NCI-H2196 treated with DMSO at 0.1 percent for 48 hours (cell line): Measurements from ENCODE around the gene SCIN.
"Not testable (repeated sequence)": the region's sequence is repeated elsewhere in the genome, so short reads cannot be mapped to it uniquely, and the experiment has no call there.

ENCODE experiments used
- DNase-seq: peaks from one replicate; lab custom pipeline; 2025; ENCODE audit not compliant: unreplicated experiment; lab: John Stamatoyannopoulos, UW

Gene SCIN

DNA sequence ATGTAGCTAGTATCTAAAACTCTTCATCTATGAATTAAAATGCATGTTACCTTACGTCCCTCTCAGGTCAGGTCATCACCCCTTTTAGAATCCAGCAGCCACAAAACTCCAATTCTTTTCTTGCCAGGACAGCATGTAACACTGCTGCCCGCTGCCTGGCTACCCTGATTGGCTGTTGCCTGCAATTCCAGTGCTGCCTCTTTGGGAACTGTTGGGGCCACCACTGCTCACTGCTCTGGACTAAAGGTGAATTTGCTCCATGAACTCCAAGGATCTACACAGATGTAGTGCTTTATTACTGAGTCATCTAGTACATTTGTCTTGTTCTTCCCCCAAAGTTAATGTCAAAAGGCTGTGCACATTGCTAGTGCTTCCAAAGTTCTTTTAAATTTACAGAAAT, 40.4 kb downstream of the SCIN start:
- no peak for DNase-seq

DNA sequence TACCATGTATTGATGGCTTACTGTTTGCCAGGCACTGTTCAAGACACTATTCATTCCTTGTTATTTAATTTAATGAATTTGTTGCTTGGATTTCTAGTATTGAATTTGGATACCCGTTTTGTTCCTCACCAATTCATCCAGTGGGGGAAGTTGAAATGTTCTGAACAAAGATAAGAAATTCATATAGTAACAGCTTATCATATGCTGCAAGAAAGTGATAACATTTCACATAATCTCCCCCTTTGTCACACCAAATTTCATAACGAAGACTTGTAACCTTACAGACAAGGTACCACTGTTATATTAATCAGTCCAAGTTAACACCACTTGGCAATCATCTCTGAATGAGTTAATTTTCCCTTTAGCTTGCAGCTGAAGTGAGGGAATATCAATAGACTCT, 42.1 kb downstream of the SCIN start:
- no peak for DNase-seq

DNA sequence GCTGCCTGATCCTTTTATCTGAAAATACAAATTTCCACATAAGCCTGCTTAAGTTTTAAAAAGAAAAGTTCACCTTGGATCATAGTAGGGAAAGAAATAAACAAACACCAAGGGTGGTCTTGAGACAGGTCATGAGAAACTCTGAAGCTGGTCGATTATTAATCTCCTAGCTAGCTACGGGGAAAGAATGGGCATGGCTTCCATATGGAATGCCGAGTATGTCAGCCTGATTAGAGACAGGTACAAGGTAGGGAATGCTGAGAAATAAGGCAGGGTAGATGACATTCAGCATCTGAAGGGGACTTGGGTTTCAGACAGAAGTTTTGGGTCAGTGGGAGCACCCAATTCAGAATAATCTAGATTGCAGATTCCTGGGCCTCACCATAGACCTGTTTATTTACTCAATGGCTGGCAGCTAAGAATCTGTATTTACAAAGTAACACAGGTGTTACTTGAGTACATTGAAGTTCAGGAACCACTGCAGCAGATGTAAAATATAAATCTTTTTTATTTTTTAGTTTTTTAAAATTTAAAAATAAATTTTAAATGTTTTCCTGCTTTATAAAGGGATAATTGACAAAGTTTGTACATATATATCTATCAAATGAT, 49.0 kb downstream of the SCIN start:
- DNase-seq, result no peak

DNA sequence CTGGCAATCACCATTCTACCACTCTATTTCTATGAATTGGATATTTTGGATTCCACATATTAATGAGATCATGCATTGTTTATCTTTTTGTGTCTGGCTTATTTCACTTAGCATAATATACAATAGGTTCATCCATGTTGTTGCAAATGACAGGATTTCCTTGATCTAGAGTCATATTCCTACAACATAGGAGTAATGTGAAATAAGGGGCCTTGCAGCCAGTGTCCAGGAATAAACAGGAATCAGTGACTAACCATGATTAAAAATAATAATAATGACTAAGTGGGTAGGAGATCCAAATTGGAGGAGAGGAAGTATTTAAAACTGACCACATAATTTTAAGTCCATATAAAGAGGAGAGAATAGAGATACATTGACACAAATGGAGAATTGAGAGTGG, 49.9 kb downstream of the SCIN start:
- no peak for DNase-seq

DNA sequence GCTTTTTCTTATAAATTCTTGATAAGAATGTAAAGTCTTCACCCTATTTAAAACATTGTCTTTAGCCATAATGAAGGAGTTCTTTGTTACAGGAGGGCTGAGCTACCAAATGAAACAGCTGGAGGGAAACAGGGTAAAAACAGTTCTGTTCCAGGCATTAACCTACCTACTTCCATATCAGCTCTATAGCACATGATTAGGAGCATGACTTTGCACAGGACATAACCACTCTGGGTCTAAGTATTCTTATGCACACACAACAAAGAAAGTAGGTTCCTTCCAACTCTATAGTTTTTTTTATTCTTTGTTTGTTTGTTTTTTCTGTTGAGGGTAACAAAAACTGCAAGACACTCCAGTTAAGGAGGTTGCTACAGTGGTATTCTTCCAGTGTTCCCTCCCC, 52.7 kb downstream of the SCIN start:
- no peak for DNase-seq

DNA sequence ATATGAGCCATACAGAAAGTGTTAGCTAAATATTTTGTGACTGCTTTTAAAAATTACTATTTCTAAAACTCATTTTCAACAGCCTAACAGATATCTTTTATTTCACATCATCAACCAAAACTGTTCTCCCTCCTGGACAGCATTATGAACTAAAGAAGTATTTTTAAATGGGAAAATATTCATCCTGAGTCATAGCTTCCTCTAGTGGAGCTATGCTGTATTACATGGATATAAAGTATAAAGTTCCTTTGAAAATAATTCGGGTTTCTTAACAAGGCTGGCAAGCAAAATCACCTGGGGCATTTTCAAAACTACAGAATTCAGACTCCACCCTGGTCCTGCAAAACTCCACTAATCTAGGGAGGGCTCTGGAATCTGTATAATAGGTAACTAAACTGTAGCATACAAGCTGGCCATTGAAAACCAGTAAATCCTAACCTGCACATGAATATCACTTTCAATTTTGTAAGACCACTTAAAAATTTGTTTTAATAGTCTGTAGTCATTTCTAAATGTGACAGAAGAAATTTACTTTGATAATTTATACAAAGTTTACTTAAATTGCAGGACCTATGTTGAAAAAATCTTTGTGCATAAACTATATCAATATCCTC, 53.5 kb downstream of the SCIN start:
- no peak for DNase-seq

DNA sequence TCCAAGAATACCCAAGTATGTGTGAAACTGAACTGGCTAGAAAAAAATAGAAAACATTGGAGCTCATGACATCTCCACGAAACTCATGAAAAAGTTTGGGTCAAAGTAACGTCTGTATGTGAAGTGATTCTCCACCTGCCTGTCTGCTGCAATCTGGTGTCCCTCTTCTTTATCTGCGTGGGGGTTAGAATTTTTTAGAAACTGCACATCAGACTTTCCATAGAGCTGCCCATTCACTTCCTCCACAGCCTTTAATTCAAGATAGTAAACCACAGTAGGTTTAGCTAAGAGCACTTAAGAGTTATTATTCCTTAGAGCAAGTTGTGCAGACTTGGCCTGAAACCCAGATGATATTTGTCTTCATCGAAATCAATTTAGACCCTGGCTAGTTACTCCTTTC, 55.3 kb downstream of the SCIN start:
- DNase-seq, result no peak

DNA sequence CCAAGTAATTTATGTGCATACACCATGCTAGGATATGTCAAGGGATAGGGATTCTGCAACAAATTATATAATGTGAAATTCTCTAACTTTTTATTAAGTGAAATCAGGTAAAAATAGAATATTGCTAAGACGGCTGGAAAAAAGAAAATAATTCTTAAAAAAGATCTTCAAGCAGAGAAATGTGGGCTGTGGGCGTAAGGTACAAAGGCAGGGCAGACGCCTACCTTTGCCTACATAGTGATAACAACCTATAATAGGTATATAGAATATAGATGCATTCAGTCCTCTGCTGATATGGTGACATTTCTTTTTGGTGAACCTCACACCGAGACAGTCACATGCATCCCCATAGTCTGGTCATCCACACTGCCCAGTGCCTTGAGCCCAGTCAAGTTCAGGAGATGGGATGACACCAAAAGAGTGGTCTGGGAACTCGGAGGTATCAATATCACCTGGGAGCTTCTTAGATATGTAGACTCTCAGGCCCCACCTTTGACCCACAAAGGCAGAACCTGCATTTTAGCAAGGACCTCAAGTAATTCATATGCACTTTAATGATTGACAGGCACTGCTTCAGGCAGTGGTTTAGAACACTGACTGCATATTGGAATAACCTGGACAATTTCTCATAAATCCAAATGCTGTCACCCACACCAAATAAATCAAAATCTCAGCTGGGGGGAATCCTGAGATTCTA, 59.4 kb downstream of the SCIN start:
- DNase-seq, result no peak

DNA sequence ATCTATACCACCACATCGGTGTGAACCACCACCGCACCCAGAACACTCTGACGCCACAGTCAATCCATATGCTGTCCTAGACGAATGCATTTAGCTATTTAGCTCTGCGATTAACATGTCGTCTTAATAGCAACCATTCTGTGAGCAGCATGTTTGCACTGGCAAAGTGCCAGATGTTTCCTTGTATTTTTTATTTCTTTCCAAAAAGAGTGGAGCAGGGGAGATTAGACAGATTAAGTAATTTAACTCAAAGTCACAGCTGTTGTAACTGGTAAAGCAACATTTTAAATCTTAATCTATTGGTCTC, 59.9 kb downstream of the SCIN start:
- DNase-seq, result no peak

DNA sequence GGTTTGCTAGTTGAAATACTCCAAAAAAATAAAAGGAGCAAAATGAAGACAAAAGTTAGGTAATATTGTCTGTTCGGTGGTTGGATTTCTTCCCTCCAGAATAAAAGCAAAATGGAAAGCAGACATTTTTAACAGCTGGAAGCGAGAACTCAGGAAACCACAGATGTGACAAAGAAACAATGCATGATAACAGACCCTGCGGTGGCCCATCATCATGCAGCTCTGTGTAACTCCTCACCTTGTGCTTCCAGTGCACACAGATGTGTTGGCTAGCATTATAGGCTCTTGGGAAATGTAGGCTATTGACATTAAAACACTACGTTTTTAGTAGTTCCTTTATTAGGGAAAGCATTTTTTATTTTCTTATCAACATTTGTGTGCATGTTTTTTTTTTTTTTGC, 63.1 kb downstream of the SCIN start:
- DNase-seq, result no peak

DNA sequence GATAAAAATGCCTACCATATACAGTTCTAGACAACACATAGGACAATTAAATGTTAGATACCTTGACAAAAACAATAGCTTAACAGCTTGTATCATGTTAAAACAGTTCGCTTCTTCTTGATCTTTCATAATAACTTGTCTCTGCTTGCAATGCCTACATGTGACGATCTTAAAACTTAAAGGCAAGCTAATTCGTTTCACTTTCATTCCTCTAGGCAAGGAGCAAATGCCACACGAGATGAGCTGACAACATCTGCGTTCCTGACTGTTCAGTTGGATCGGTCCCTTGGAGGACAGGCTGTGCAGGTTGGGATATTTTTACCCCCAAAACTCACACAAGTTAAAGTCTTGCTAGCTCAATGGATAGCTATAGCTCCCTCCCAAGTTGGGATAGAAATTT, 65.3 kb downstream of the SCIN start:
- DNase-seq, result no peak

DNA sequence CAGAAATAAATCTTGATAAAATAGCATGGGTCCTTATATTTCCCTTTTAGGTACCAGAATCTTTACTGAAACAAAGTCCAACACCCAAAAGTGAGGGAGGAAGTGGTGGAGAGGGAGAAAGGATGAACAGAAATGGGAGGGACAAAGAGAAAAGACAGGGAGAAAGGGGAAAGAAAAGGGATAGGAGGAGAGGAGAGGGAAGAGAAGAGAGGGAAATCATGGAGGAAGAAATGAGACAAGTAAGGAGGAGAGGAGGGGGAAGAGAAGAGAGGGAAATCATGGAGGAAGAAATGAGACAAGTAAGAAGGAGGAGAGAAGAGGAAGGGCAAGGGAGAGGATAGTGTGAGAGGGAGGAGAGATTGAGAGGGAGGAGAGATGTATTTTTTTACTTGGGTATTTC, 66.8 kb downstream of the SCIN start:
- no peak for DNase-seq

DNA sequence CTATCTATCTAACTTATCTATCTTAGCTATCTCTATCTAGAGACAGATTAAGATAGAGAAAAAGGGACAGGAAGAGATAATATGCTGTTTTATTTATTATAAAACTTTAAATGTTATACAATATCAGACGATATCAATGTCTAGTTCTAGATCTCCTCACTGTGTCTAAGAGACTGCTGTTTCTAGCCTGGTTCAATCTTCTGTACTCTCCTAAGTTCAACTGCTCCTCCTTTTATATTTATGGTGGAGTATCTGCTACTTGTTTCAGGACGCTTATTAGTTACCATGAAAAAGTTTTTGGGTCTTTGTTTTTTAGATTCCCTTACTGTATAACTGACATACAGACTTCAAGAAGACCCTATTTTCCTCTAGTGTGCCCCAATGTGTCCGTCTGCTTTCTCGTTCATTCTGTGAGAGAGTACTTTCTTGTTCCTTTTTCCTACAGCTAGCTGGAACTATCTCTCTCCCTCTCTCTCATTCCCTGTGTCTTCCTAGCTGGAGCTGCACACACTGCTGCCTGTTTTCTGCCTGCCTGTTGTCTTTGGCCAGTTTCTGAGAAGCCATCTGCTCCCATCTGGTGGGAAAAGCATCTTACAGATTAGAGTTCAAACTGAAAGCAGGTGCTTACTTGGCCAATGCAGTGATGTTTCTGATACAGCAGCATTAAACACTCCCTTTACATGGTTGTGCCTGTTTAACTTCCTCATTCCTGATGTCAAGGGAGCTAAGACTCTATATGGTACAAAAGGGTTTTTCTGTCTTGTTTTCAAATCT, 67.5 kb downstream of the SCIN start:
- no peak for DNase-seq

DNA sequence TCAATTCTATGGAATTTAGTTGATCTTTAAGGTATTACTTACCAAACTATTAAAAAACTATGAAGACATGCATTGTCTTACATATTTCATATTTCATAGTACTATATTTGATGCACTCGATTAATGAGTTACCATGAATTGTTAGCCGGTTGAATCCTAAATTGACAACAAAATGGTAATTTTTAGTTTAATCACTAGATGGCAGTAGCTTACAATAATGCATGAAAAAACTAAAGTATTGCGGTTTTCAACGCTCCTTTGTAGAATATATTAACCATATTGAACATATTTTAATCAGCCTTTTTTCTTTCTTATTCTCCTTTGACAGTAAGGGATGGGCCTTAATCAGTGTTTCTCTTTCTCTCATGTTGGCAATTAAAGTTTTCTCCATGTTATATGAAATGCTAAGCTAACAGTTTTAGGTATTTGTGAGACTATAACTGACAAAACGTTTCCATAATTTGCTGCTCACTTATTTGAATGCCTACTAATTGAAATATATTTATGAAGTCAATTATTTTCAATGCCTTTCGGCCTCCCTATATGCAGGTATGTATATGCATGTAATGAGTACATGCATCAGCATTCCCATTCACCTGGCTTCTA, 68.4 kb downstream of the SCIN start:
- no peak for DNase-seq

DNA sequence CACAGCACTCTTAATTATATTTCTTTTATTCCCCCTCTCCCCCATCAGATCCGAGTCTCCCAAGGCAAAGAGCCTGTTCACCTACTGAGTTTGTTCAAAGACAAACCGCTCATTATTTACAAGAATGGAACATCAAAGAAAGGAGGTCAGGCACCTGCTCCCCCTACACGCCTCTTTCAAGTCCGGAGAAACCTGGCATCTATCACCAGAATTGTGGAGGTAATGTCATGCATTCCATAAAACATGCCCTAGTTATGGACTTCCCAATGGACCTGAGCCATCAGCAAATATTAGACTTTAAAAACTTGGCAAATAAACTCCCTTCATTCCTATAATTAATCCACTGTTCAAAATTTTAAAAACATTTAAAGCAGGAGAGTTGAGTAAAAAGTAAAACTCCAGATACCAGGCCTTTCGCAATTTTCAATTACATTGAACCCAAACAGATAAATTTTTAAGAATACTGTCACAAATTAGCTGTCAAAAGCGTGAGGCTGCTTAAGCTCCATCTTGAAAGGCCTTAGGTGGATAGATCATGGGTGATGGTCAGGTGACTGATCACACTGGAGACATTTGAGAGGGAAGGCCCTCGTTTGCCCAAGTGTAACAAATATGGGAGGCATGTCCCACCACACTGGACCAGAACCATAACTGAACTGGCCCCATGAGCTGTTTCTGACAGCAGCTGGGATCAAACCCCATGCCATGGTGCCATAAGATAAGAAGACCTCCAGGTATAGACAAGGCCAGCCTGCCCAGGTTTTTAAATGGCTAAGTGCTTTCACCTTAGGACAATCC, 70.0 kb downstream of the SCIN start:
- DNase-seq, result no peak

DNA sequence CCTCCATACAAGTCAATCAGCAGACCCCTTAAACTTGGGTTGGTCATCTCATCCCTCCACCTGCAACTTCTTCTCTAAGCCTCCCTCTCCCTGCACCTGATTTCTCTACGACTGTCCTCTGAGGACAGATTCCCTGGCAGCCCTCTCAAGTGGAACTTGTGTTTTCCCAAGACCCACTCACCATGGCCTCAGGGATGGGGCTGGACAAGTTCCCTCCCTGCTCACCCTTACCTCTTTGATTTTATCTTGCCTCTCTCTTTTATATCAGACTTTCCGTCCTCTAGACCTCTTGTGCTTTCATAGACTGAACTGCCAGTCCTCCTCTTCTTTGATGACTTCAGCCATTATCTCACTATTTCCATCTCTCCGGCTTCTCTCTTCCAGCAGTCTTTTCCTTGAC, 70.7 kb downstream of the SCIN start:
- no peak for DNase-seq

DNA sequence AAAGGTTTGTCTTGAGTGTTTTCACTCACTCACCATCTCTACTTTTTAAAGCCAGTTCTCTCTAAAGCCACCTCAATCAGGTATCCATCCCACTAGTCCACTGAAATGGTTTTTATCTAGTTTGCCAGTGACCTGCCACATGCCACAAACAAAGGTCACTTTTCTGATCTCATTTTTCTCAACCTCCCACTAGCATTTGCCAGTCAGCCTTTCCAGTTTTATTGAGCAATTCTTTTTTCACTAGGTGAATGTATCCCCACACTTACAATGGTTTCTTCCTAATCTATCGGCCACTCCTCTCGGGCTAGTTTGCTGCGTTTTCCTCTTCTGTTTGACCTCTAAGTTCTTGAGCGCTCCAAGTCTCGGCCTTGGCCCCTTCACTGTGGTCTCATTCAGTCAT, 72.0 kb downstream of the SCIN start:
- no peak for DNase-seq

DNA sequence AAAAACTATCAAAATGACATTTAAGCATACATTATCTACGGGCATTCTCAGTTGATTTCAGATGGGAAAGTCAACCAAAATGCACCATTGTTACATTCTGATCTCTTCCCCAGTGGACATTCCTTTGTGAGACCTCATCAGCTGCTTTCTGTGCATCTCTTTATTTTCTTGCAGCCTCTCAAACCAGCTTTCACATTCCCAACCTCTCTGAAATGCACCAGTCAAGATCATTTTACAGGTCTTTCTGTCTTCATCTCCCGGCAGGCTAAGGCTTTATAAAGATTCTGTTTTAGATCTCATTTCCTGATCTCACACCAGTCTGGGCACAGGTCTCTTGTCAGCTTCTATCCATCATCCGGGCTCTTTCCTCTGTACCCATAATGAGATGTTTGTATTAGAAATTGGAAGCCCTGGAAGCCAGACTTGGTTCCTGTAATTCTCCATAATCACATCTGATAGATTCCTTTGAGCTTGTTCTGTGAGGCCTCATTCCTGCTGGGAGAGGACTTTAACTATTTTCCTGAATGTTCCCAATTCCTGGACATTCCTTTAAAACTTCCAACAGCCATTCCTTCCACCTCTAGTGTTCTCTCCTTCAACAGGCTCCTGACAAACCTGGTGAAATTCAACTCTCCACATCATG, 72.6 kb downstream of the SCIN start:
- DNase-seq, result no peak

DNA sequence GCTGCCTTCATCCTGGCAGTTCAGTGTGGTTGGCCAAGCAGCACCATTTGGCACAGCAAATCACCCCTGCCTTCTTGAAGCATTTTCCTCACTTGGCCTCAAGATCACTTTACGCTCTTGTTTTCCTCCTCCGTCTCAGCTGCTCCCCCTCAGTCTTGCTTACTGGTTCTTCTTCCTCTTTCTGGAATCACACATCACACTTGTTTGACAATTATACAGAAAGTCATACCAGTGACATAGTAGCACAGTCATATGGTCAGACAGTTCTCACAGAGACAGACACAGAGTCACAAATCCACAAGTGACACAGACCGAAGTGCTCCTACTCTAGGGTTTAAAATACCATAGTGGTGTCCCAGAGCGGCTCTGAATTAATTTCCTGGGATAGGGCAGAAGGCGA, 73.1 kb downstream of the SCIN start:
- no peak for DNase-seq

DNA sequence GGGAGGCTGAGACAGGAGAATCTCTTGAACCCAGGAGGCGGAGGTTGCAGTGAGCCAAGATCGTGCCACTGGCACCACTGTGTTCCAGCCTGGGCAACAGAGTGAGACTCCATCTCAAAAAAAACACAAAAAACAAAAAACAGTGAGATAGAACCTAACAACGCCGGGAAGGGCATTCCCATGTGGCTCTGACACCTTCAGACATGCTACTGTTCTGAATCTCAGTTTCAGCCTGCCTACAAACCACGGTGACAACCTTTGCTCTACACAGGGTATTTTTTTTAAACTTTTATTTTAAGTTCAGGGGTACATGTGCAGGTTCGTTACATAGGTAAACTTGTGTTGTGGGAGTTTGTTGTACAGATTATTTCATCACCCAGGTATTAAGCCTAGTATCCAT, 74.7 kb downstream of the SCIN start:
- not testable (repeated sequence) for DNase-seq

DNA sequence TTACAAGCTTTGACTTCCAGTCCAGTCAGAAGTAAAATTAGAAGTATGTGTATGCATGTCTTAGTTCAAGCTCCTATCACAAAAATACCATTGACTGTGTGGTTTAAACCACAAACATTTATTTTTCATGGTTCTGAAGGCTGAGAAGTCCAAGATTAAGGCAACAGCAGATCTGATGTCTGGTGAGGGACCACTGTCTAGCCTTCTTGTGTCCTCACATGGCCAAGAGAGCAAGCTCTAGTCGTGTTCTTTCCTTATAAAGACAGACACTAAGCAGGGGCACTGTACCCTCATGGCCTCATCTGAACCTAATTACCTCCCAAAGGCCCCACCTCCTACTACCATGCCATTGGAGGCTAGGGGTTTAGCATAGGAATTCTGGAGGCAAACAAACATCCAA, 75.6 kb downstream of the SCIN start:
- no peak for DNase-seq
